HL-60 (cell line): ENCODE data around the gene XIRP2.

Experiments used
- DNase-seq, 2 experiments: peaks; one replicate each; pipeline ENCODE4 v3.0.0-alpha.2; 2010 to 2020; ENCODE audit warnings: low read depth in 1 of 2, low spot score in 1 of 2
- H3K27ac ChIP-seq: fragments of 250-450 bp; sonication (Bioruptor Pico); replicated peaks from 2 replicates; pipeline ENCODE4 v1.5.1; 2020; ENCODE audit warnings: mild to moderate bottlenecking, moderate library complexity
- H3K27me3 ChIP-seq: fragments of 250-450 bp; sonication (Bioruptor Pico); 2 replicates; pipeline ENCODE4 v1.5.1; 2021; ENCODE audit warnings: mild to moderate bottlenecking, moderate library complexity; ENCODE audit not compliant: insufficient read depth, poor library complexity, severe bottlenecking
- H3K4me3 ChIP-seq: replicated peaks from 2 replicates; pipeline ENCODE4 v1.5.1; 2011; ENCODE audit warnings: mild to moderate bottlenecking, control low read depth, low read length; ENCODE audit not compliant: insufficient read depth
- GABPA ChIP-seq: IDR thresholded peaks from 2 replicates; pipeline ENCODE4 v1.6.1; 2012; ENCODE audit warnings: low read depth
- POLR2AphosphoS5 ChIP-seq: IDR thresholded peaks from 2 replicates; pipeline ENCODE4 v1.6.1; 2012; ENCODE audit warnings: low read depth
- SPI1 ChIP-seq: IDR thresholded peaks from 2 replicates; pipeline ENCODE4 v1.6.1; 2012; ENCODE audit warnings: low read depth, mild to moderate bottlenecking, borderline replicate concordance
- TF ChIP-seq, protein P1 (sequence below): IDR thresholded peaks from 2 replicates; pipeline ENCODE4 v1.6.1; 2012; ENCODE audit warnings: low read depth; ENCODE audit not compliant: insufficient replicate concordance
- TF ChIP-seq, protein P2 (sequence below): IDR thresholded peaks from one replicate; pipeline ENCODE4 v1.5.1; 2011; ENCODE audit warnings: low read length, control low read depth, inconsistent platforms; ENCODE audit not compliant: insufficient read depth

The XIRP2 gene

DNA sequence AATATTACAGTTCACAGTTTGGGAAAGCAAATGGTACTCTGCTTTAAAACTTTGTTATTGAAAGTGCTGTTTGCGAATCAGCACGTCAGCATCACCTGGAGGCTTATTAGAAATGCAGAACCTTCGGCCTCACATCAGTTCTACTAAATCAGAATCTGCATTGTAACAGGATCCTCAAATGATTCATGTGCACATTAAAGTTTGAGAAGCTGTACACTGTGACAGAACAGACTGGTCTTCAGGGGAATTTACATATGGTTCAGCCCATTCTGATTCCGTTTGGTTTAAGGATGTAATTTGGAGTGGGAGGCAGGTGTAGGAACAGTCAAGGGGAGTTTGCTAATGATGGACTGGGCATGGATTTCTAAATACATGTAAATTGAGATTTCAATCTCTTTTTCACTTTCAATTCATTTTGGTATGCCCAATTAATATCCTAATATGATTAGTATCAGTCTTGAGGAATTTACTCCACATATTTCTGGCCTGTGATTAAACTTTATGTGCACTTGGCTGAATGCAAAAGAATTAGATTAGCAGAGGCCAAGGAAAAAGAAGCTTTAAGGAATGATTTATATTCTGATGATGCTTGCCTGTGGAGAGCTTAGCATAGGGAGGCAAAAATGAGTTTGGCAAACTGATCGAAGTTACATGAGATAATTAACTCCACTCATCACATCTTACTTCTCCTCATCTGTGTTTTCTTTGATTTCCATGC lies 248.8 kb downstream of the XIRP2 start:
- Histone ChIP-seq H3K27ac (no peak overlapping the region), H3K27me3 (no peaks in the 10 kb centered on the region), H3K4me3 (no peak overlapping the region)
- no peak for DNase-seq
- TF ChIP-seq, protein P1, sequence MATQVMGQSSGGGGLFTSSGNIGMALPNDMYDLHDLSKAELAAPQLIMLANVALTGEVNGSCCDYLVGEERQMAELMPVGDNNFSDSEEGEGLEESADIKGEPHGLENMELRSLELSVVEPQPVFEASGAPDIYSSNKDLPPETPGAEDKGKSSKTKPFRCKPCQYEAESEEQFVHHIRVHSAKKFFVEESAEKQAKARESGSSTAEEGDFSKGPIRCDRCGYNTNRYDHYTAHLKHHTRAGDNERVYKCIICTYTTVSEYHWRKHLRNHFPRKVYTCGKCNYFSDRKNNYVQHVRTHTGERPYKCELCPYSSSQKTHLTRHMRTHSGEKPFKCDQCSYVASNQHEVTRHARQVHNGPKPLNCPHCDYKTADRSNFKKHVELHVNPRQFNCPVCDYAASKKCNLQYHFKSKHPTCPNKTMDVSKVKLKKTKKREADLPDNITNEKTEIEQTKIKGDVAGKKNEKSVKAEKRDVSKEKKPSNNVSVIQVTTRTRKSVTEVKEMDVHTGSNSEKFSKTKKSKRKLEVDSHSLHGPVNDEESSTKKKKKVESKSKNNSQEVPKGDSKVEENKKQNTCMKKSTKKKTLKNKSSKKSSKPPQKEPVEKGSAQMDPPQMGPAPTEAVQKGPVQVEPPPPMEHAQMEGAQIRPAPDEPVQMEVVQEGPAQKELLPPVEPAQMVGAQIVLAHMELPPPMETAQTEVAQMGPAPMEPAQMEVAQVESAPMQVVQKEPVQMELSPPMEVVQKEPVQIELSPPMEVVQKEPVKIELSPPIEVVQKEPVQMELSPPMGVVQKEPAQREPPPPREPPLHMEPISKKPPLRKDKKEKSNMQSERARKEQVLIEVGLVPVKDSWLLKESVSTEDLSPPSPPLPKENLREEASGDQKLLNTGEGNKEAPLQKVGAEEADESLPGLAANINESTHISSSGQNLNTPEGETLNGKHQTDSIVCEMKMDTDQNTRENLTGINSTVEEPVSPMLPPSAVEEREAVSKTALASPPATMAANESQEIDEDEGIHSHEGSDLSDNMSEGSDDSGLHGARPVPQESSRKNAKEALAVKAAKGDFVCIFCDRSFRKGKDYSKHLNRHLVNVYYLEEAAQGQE, result no peak
- TF ChIP-seq POLR2AphosphoS5, result no peak
- TF ChIP-seq, protein P2, sequence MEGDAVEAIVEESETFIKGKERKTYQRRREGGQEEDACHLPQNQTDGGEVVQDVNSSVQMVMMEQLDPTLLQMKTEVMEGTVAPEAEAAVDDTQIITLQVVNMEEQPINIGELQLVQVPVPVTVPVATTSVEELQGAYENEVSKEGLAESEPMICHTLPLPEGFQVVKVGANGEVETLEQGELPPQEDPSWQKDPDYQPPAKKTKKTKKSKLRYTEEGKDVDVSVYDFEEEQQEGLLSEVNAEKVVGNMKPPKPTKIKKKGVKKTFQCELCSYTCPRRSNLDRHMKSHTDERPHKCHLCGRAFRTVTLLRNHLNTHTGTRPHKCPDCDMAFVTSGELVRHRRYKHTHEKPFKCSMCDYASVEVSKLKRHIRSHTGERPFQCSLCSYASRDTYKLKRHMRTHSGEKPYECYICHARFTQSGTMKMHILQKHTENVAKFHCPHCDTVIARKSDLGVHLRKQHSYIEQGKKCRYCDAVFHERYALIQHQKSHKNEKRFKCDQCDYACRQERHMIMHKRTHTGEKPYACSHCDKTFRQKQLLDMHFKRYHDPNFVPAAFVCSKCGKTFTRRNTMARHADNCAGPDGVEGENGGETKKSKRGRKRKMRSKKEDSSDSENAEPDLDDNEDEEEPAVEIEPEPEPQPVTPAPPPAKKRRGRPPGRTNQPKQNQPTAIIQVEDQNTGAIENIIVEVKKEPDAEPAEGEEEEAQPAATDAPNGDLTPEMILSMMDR, result no peak
- TF ChIP-seq GABPA, result no peak

DNA sequence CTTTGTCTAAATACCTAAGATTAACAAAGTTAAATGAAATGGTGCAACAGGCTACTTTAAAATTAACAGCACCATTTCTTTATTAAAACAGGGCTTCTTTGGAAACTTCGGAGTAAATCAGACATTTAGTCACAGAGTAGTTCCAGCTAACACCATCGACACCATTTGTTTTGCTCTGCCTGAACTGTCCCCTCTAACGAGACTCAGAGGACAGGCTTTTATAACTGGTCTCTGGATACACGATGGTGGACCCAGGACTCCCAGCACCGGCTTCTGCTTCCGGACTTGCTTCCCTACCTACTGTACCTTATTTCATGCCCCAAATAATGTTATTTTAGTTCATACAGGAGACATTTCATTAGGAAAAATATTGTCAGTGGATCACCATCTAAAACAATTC lies 252.1 kb downstream of the XIRP2 start:
- Histone ChIP-seq H3K27ac (no peak overlapping the region), H3K27me3 (no peaks in the 10 kb centered on the region), H3K4me3 (no peak overlapping the region)
- TF ChIP-seq, protein P2, result no peak
- no peak for TF ChIP-seq POLR2AphosphoS5
- no peak for TF ChIP-seq SPI1
- TF ChIP-seq, protein P1, result no peak
- no peak for TF ChIP-seq GABPA
- no peak for DNase-seq

DNA sequence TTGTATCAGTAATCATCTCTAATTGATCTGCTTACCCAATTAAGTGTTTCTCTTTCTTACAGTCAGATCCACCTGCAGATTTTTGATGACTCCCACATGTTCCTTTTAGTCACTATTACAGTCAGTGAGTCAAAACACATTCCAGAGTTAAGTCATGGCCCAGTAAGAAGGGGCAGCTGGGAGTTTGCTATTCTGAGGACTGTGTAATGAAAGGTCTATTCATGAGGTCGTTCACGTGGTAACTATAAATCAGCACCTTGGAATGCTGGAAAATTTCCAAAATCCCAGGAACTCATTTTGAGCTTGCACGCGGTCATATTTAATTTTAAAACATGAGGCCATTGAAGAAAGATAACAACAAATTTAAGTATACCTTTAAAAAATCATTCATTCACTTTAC lies 252.5 kb downstream of the XIRP2 start:
- H3K4me3 ChIP-seq, result no peak overlapping the region
- H3K27me3 ChIP-seq, result no peaks in the 10 kb centered on the region
- TF ChIP-seq, protein P2, result no peak
- TF ChIP-seq, protein P1, result no peak
- no peak for TF ChIP-seq POLR2AphosphoS5
- TF ChIP-seq SPI1, result no peak
- TF ChIP-seq GABPA, result no peak
- no peak for DNase-seq
- H3K27ac ChIP-seq, result no peak overlapping the region
